Non-pigmented ciliary epithelial cell (primary cell): ENCODE results near the gene P2RY2.
"Not testable (repeated sequence)": the region's sequence is repeated elsewhere in the genome, so short reads cannot be mapped to it uniquely, and the experiment has no call there.

Experiments
- DNase-seq: peaks from one replicate; pipeline ENCODE4 v3.0.0-alpha.2; 2010; ENCODE audit warnings: low read depth

Gene P2RY2

GRCh38 chr11:73267906-73268540, 49.9 kb downstream of the P2RY2 start:
- no peak for DNase-seq

GRCh38 chr11:73268671-73269271, 50.7 kb downstream of the P2RY2 start:
- DNase-seq: no peak

- DNase-seq: no peak
Measured at GRCh38 chr11:73269459-73270015, 51.5 kb downstream of the P2RY2 start.

GRCh38 chr11:73270016-73270854, 52.2 kb downstream of the P2RY2 start:
- DNase-seq: no peak

- no peak for DNase-seq
Measured at GRCh38 chr11:73270855-73271477, 52.9 kb downstream of the P2RY2 start.

- DNase-seq: not testable (repeated sequence)
Measured at GRCh38 chr11:73271478-73271865, 53.4 kb downstream of the P2RY2 start.

GRCh38 chr11:73271936-73272679, 54.0 kb downstream of the P2RY2 start, which contains the start of gene P2RY6:
Gene P2RY6 (plus strand): TSS chr11:73272338. CDS start chr11:73296519, 24,181 bp downstream.
- DNase-seq: no peak

- DNase-seq: no peak
Measured at GRCh38 chr11:73272680-73273038, 54.6 kb downstream of the P2RY2 start.

GRCh38 chr11:73273222-73273895, 55.3 kb downstream of the P2RY2 start:
- no peak for DNase-seq

GRCh38 chr11:73274191-73274590, 56.1 kb downstream of the P2RY2 start:
- not testable (repeated sequence) for DNase-seq

GRCh38 chr11:73274722-73275380, 56.8 kb downstream of the P2RY2 start:
- no peak for DNase-seq

GRCh38 chr11:73275381-73275750, 57.3 kb downstream of the P2RY2 start:
- no peak for DNase-seq

GRCh38 chr11:73277467-73277866, 59.4 kb downstream of the P2RY2 start:
- DNase-seq: no peak

- DNase-seq: no peak
Measured at GRCh38 chr11:73280626-73281025, 62.5 kb downstream of the P2RY2 start.

GRCh38 chr11:73281201-73281741, 63.2 kb downstream of the P2RY2 start:
- no peak for DNase-seq

- no peak for DNase-seq
Measured at GRCh38 chr11:73281796-73282660, 63.9 kb downstream of the P2RY2 start.

- no peak for DNase-seq
Measured at GRCh38 chr11:73283276-73284000, 65.4 kb downstream of the P2RY2 start.

GRCh38 chr11:73284106-73284505, 66.0 kb downstream of the P2RY2 start:
- no peak for DNase-seq

GRCh38 chr11:73285721-73286120, 67.6 kb downstream of the P2RY2 start:
- DNase-seq: no peak
